Breast epithelium (tissue), 4 donors: Measurements from ENCODE around the gene GALNT2. TPM values are rescaled to one million over a fixed set of nuclear protein-coding genes. Genes with fewer than 3 reads are reported as not detected.

Experiments used
- DNase-seq, 2 donors: peaks; one replicate each; pipeline ENCODE4 v3.0.0-alpha.2; 2019; ENCODE audit warnings: low spot score in 2 of 2
- H3K27ac ChIP-seq, 2 donors: fragments of 200-600 bp; sonication (generic) in 1 of 2; one replicate each; pipeline ENCODE4 v1.5.1; 2016 to 2019; ENCODE audit warnings: mild to moderate bottlenecking in 1 of 2
- H3K27me3 ChIP-seq, 2 donors: fragments of 200-600 bp; sonication (generic) in 1 of 2; one replicate each; pipeline versions ENCODE4 v1.5.1 to v1.6.0; 2017 to 2019; ENCODE audit warnings: control low read depth in 1 of 2, mild to moderate bottlenecking in 1 of 2
- H3K36me3 ChIP-seq: fragments of 200-600 bp; one replicate; pipeline ENCODE4 v1.5.1; 2019
- H3K4me1 ChIP-seq, 2 donors: fragments of 200-600 bp; sonication (generic); one replicate each; pipeline ENCODE4 v1.5.1; 2016 to 2019; ENCODE audit warnings: control low read depth in 1 of 2
- H3K4me3 ChIP-seq, 3 donors: fragments of 200-600 bp; sonication (generic); 1 replicate in 2 of 3; 2 replicates in 1 of 3; pipeline ENCODE4 v1.5.1; 2016 to 2019; ENCODE audit warnings: mild to moderate bottlenecking in 3 of 3, moderate library complexity in 2 of 3
- H3K9me3 ChIP-seq, 2 donors: fragments of 200-600 bp; sonication (generic) in 1 of 2; one replicate each; pipeline ENCODE4 v1.5.1; 2016 to 2019; ENCODE audit warnings: control low read depth in 1 of 2
- CTCF ChIP-seq, 3 donors: fragments of 450-650 bp; IDR thresholded peaks; one replicate each; pipeline ENCODE4 v1.5.1; 2016 to 2017; ENCODE audit warnings: antibody characterized with exemption in 3 of 3, mild to moderate bottlenecking in 3 of 3, moderate library complexity in 3 of 3
- POLR2A ChIP-seq: fragments of 450-650 bp; IDR thresholded peaks from one replicate; pipeline ENCODE4 v1.6.1; 2016; ENCODE audit warnings: antibody characterized with exemption, mild to moderate bottlenecking, moderate library complexity
- POLR2AphosphoS5 ChIP-seq, 3 donors: sonication (generic); formaldehyde crosslinking; IDR thresholded peaks; one replicate each; pipeline ENCODE4 v1.6.1; 2017; ENCODE audit warnings: antibody characterized with exemption in 3 of 3
- intact Hi-C: fragments of 100-400 bp; cut with DNase I; formaldehyde crosslinking; loops from one replicate; pipeline ENCODE4 v1.15.1; 2023; ENCODE audit warnings: low total_unique reads
- total RNA-seq, 3 donors: library from RNA; depleted of rRNA; stranded (reverse); fragments of >200 nt; gene quantifications; one replicate each; pipeline ENCODE4 v1.1.0, GENCODE V29; 2016

The GALNT2 gene
- total RNA-seq, 3 donors from 2014 or later: 27.4 to 53.0 (median 42.6) TPM

- no peak for TF ChIP-seq POLR2A
- TF ChIP-seq CTCF (IDR thresholded peaks at IDR 0.05): no peak
- no peak for TF ChIP-seq POLR2AphosphoS5 (IDR thresholded peaks at IDR 0.05)
- intact Hi-C loops: no loop called here
- Histone ChIP-seq H3K4me3 (no peak overlapping the region), H3K36me3 (no peaks in the 10 kb centered on the region), H3K27me3 (no peaks in the 10 kb centered on the region), H3K4me1 (peaks cover 0 to 3% of the 10 kb centered on the region in 2 donors), H3K27ac (no peak overlapping the region), H3K9me3 (no peaks in the 10 kb centered on the region)
- DNase-seq: no peak
These were observed 43.0 kb downstream of the GALNT2 start for GRCh38 chr1:230109895-230110667.

- H3K27me3 ChIP-seq: no peaks in the 10 kb centered on the region
- no peaks in the 10 kb centered on the region for H3K36me3 ChIP-seq
- intact Hi-C loops: no loop called here
- peaks cover 0 to 3% of the 10 kb centered on the region in 2 donors for H3K4me1 ChIP-seq
- no peaks in the 10 kb centered on the region for H3K9me3 ChIP-seq
- H3K4me3 ChIP-seq: no peak overlapping the region
- H3K27ac ChIP-seq: no peak overlapping the region
- TF ChIP-seq POLR2A (no peak), CTCF (IDR thresholded peaks at IDR 0.05) (no peak), POLR2AphosphoS5 (IDR thresholded peaks at IDR 0.05) (no peak)
- no peak for DNase-seq
These were observed 43.9 kb downstream of the GALNT2 start for GRCh38 chr1:230110971-230111370.

- H3K4me1 ChIP-seq: no peaks in the 10 kb centered on the region
- intact Hi-C loops: no loop called here
These were observed 45.2 kb downstream of the GALNT2 start for GRCh38 chr1:230112131-230112701.

GRCh38 chr1:230112782-230113181 is 45.7 kb downstream of the GALNT2 start:
- Histone ChIP-seq H3K4me1 (no peaks in the 10 kb centered on the region), H3K4me3 (no peak overlapping the region), H3K9me3 (no peaks in the 10 kb centered on the region), H3K27me3 (no peaks in the 10 kb centered on the region), H3K36me3 (no peaks in the 10 kb centered on the region), H3K27ac (no peak overlapping the region)
- no peak for DNase-seq
- intact Hi-C loops: no loop called here
- TF ChIP-seq POLR2AphosphoS5 (IDR thresholded peaks at IDR 0.05) (no peak), CTCF (IDR thresholded peaks at IDR 0.05) (no peak), POLR2A (no peak)

More at GRCh38 chr1:230112131-230112701, 45.2 kb downstream of the GALNT2 start:
- Histone ChIP-seq H3K4me3 (no peak overlapping the region), H3K27ac (no peak overlapping the region), H3K27me3 (no peaks in the 10 kb centered on the region), H3K36me3 (no peaks in the 10 kb centered on the region), H3K9me3 (no peaks in the 10 kb centered on the region)
- TF ChIP-seq POLR2AphosphoS5 (IDR thresholded peaks at IDR 0.05) (no peak), CTCF (IDR thresholded peaks at IDR 0.05) (no peak), POLR2A (no peak)
- DNase-seq: no peak

- no peaks in the 10 kb centered on the region for H3K9me3 ChIP-seq
These were observed 46.2 kb downstream of the GALNT2 start for GRCh38 chr1:230113235-230113592.

More at GRCh38 chr1:230113235-230113592, 46.2 kb downstream of the GALNT2 start:
- Histone ChIP-seq H3K27ac (peak overlapping the region in 1 of 2 donors; percentile 43), H3K4me1 (no peaks in the 10 kb centered on the region), H3K27me3 (no peaks in the 10 kb centered on the region), H3K4me3 (no peak overlapping the region), H3K36me3 (no peaks in the 10 kb centered on the region)
- TF ChIP-seq POLR2A (no peak), CTCF (IDR thresholded peaks at IDR 0.05) (no peak), POLR2AphosphoS5 (IDR thresholded peaks at IDR 0.05) (no peak)
- no peak for DNase-seq
- intact Hi-C loops: no loop called here
